HG03060 (cell line): ENCODE measurements around the gene ALKBH6.
"Not testable (repeated sequence)": the region's sequence is repeated elsewhere in the genome, so short reads cannot be mapped to it uniquely, and the experiment has no call there.

ENCODE experiments used
- ATAC-seq: cut with Tn5 transposase; IDR thresholded peaks from one replicate; pipeline ENCODE4 v1.9.1; 2021; ENCODE audit warnings: low read depth, moderate number of reproducible peaks; ENCODE audit not compliant: unreplicated experiment

Gene ALKBH6

GRCh38 chr19:35995048-35995993, 18.7 kb downstream of the ALKBH6 start, which contains the start of gene SDHAF1:
Gene SDHAF1 (plus strand): TSS chr19:35995188. CDS start chr19:35995275, 87 bp downstream.
- peak; percentile 72 for ATAC-seq

GRCh38 chr19:35993923-35994598, 20.0 kb downstream of the ALKBH6 start:
- no peak for ATAC-seq

- ATAC-seq, result no peak
Observed at GRCh38 chr19:35992907-35993765, 20.9 kb downstream of the ALKBH6 start.

GRCh38 chr19:35991731-35992450, 22.1 kb downstream of the ALKBH6 start:
- no peak for ATAC-seq

- ATAC-seq, result no peak
Observed at GRCh38 chr19:35990771-35991730, 23.0 kb downstream of the ALKBH6 start.

GRCh38 chr19:35990156-35990555, 23.9 kb downstream of the ALKBH6 start:
- ATAC-seq, result no peak

GRCh38 chr19:35988824-35989223, 25.2 kb downstream of the ALKBH6 start:
- no peak for ATAC-seq

- ATAC-seq, result no peak
Observed at GRCh38 chr19:35987571-35987896, 26.5 kb downstream of the ALKBH6 start.

GRCh38 chr19:35986664-35987570, 27.1 kb downstream of the ALKBH6 start:
- no peak for ATAC-seq

- no peak for ATAC-seq
Observed at GRCh38 chr19:35986111-35986510, 27.9 kb downstream of the ALKBH6 start.

GRCh38 chr19:35983177-35983576, 30.8 kb downstream of the ALKBH6 start:
- ATAC-seq, result no peak

- not testable (repeated sequence) for ATAC-seq
Observed at GRCh38 chr19:35980997-35981396, 33.0 kb downstream of the ALKBH6 start.

GRCh38 chr19:35978832-35979365, 35.1 kb downstream of the ALKBH6 start:
- ATAC-seq, result no peak

- ATAC-seq, result no peak
Observed at GRCh38 chr19:35978271-35978670, 35.7 kb downstream of the ALKBH6 start.

- ATAC-seq, result no peak
Observed at GRCh38 chr19:35977446-35978222, 36.4 kb downstream of the ALKBH6 start.

GRCh38 chr19:35975608-35976214, 38.3 kb downstream of the ALKBH6 start:
- no peak for ATAC-seq

- no peak for ATAC-seq
Observed at GRCh38 chr19:35973487-35973886, 40.5 kb downstream of the ALKBH6 start.
